ENCODE measurements around the gene SPATA17.

Gene SPATA17

DNA sequence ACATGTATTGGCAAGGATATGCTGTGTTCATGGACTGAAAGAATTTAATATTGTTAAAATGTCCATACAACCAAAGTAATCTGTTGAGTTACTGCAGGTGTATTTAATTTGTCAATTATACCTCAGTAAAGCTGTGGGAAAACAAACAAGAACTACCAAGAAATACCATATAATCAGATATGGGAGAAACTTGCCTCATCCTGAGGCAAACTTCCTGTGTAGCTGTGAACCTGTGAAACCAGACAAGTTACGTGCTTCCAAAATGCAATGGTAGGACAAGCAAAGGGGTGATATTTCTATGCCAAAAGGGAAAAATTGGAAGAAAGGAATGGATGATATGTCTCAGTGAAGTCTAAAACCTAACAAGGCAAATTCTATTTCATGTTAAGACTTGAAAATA, 174.6 kb downstream of the SPATA17 start:
- in situ Hi-C loops (cut with MboI; ENCODE audit: low sequenced_read_pairs, unreplicated experiment) = no loop called here

DNA sequence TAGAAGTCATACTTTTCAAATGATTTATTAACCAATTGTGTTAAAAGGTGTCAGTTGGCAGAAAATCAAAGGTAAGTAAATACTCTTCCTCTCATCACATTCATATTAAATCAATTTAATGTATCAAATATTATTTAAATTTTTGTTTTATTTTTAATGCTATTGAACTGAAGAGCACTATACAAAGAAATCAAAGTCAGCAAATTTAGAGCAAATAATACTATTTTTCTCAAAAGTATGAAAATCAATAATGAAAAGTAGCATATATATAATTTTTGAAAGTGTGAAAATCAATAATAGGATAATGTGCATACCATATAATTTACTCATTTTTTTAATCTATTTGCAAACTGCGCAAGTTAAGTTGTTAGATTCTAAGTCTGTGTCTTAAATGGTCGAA, 181.0 kb downstream of the SPATA17 start:
- TF ChIP-seq, protein P1, sequence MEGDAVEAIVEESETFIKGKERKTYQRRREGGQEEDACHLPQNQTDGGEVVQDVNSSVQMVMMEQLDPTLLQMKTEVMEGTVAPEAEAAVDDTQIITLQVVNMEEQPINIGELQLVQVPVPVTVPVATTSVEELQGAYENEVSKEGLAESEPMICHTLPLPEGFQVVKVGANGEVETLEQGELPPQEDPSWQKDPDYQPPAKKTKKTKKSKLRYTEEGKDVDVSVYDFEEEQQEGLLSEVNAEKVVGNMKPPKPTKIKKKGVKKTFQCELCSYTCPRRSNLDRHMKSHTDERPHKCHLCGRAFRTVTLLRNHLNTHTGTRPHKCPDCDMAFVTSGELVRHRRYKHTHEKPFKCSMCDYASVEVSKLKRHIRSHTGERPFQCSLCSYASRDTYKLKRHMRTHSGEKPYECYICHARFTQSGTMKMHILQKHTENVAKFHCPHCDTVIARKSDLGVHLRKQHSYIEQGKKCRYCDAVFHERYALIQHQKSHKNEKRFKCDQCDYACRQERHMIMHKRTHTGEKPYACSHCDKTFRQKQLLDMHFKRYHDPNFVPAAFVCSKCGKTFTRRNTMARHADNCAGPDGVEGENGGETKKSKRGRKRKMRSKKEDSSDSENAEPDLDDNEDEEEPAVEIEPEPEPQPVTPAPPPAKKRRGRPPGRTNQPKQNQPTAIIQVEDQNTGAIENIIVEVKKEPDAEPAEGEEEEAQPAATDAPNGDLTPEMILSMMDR (IDR thresholded peaks at IDR 0.05; ENCODE audit: borderline replicate concordance, control extremely low read depth, extremely low read depth, insufficient read depth, missing control alignments) = no peak
- in situ Hi-C loops (cut with MboI; ENCODE audit: low sequenced_read_pairs, unreplicated experiment) = no loop called here
- DNase-seq (ENCODE audit: low spot score) = no peak

More for the DNA sequence above, 174.6 kb downstream of the SPATA17 start:
- TF ChIP-seq, protein P1 (IDR thresholded peaks at IDR 0.05; ENCODE audit: borderline replicate concordance, control extremely low read depth, extremely low read depth, insufficient read depth, missing control alignments) = no peak
- no peak for DNase-seq (ENCODE audit: low spot score)

DNA sequence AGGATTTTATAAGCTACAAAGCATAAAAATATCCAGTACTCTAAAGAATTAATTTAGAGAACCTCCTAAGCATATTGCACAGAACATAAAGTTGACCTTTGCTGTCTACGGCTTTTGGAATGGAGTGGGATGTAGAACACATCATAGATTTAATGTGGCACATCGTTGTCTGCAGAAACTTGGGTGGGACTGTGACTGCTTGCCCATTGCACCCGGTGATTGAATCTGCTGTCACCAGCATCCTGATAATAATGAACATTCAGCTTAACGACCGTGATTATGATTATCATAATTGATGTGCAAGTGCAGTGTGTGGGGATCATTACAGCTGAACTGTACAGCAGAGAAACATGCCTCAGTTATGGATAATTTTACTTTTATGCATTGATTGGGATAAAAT, 181.9 kb downstream of the SPATA17 start:
- TF ChIP-seq, protein P1 (IDR thresholded peaks at IDR 0.05; ENCODE audit: borderline replicate concordance, control extremely low read depth, extremely low read depth, insufficient read depth, missing control alignments) = no peak
- no peak for DNase-seq (ENCODE audit: low spot score)
- in situ Hi-C loops (cut with MboI; ENCODE audit: low sequenced_read_pairs, unreplicated experiment) = no loop called here

DNA sequence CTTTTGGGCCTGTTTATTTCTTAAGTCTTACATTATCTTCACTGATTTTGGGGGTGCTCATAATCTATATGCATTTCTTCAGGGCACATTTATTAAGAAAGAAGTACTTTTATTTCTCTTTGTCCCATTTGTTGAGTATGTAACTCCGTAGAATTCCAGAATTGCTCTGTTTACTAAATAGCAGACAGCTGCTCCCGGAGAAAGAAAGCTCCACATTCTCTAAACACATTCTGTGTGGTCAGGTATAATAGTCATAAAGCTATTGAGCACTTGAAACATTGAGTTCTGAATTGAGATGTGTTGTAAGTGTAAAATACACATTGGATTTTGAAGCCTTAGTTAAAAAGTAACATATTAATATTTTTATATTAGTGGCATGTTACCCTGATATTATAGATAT, 206.5 kb downstream of the SPATA17 start:
- no peak for DNase-seq (ENCODE audit: low spot score)
- TF ChIP-seq, protein P1 (IDR thresholded peaks at IDR 0.05; ENCODE audit: borderline replicate concordance, control extremely low read depth, extremely low read depth, insufficient read depth, missing control alignments) = no peak
- in situ Hi-C loops (cut with MboI; ENCODE audit: low sequenced_read_pairs, unreplicated experiment) = no loop called here

DNA sequence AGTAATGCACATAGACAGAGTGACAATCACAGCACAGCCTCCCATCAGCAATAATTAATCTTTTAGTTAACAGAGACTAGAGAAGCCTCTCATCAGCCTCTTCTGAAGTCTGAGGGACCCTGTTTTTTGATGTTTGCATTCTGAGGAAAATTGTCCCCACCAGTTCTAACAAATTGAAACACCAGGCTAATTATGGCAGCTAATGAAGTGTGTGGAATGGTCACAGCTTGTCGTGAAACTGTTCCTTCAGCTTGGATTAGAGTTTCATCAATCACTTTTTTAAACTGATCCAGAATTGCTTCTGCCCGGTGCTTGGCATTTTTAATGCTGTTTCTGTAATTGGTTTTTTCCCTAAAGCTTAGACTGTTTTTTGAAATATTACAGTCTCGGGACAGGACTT, 208.0 kb downstream of the SPATA17 start:
- in situ Hi-C loops (cut with MboI; ENCODE audit: low sequenced_read_pairs, unreplicated experiment) = no loop called here
- DNase-seq (ENCODE audit: low spot score) = no peak
- TF ChIP-seq, protein P1 (IDR thresholded peaks at IDR 0.05; ENCODE audit: borderline replicate concordance, control extremely low read depth, extremely low read depth, insufficient read depth, missing control alignments) = no peak

DNA sequence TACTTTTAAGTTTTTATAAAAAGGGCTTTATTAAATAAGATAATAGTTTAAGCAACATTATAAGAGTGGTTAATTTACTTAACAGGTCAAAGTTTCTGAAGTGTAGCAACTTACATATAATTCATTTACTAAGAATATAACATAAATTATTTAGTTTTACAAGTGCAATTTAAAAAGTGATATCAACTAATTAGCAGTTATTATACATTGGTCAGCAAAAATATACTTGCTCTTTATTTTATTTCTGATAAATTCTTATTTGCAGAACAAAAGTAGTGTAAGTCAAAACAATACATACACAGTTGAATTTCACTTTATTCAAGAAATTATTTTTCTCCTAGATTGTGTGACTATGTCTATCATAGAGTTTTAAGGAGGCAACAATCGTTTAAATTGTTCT, 215.6 kb downstream of the SPATA17 start:
- TF ChIP-seq, protein P1 (IDR thresholded peaks at IDR 0.05; ENCODE audit: borderline replicate concordance, control extremely low read depth, extremely low read depth, insufficient read depth, missing control alignments) = no peak
- in situ Hi-C loops (cut with MboI; ENCODE audit: low sequenced_read_pairs, unreplicated experiment) = no loop called here
- no peak for DNase-seq (ENCODE audit: low spot score)

DNA sequence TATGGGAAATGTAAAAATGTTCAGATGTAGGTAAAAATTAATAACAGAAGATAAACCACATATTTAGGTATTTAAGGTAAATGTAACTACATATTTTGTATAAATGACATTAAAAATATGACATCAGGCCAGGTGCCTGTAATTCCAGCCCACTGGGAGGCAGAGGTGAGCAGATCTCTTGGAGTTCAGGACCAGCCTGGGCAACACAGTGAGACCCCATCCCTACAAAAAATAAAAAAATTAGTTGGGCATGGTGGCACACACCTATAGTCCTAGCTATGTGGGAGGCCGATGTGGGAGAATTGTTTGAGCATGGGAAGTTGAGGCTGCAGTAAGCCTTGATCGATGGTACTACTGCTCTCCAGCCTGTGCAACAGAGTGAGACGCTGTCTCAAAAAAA, 216.5 kb downstream of the SPATA17 start:
- no peak for DNase-seq (ENCODE audit: low spot score)
- TF ChIP-seq, protein P1 (IDR thresholded peaks at IDR 0.05; ENCODE audit: borderline replicate concordance, control extremely low read depth, extremely low read depth, insufficient read depth, missing control alignments) = no peak
- in situ Hi-C loops (cut with MboI; ENCODE audit: low sequenced_read_pairs, unreplicated experiment) = no loop called here
